NCI-H2029 treated with DMSO at 0.1 percent for 48 hours (cell line): ENCODE results near the gene OR8S1.

Experiments used
- DNase-seq: peaks from one replicate; lab custom pipeline; 2025; lab: John Stamatoyannopoulos, UW

The OR8S1 gene

GRCh38 chr12:48556631-48557030 is 31.2 kb downstream of the OR8S1 start:
- no peak for DNase-seq

- no peak for DNase-seq
Observed at GRCh38 chr12:48557919-48558318, 32.5 kb downstream of the OR8S1 start.

DNA sequence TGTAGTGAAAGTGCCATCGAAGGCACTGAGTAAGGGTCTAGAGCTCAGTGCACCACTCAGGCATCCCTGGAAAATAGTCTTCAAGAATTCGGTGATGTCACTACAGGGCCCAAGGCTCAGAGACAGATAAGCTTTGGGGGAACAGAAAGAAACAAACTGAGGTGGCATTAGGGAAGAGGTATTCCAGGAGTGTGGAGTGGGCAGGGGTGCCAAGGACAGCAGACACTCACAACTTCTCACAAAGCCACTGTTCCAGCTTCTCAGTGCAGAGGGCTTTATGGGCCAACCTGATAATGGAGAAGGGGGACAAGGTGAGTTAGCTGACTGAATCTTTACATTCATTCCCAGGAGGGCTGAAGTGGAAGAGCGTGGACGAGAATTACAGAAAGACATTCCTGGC is 42.3 kb downstream of the OR8S1 start:
- DNase-seq = no peak

GRCh38 chr12:48569946-48570345 is 44.5 kb downstream of the OR8S1 start, which contains the start of gene LALBA:
LALBA (minus strand) TSS chr12:48570046; CDS start chr12:48570020, 26 bp downstream.
- no peak for DNase-seq

DNA sequence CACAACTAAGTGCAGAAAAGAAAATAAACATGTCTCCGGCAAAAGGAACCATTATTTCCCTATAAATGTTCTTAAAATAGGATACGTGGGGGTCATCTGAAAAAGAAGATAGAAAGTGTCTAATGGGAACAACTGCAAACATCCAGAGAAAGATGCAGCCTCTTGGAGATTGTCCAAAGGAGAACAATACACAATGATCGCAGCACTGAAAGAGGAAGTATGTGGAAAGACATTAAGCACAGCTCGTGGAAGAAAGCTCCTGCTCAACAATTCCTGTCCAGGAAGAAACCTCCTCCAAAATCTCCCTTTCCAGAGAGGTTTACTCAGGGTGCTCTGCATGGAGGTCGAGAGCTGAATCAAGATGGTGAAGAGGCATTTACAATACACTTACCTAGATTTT is 46.9 kb downstream of the OR8S1 start:
- no peak for DNase-seq
